ENCODE results near the gene TXNDC5.

DNA sequence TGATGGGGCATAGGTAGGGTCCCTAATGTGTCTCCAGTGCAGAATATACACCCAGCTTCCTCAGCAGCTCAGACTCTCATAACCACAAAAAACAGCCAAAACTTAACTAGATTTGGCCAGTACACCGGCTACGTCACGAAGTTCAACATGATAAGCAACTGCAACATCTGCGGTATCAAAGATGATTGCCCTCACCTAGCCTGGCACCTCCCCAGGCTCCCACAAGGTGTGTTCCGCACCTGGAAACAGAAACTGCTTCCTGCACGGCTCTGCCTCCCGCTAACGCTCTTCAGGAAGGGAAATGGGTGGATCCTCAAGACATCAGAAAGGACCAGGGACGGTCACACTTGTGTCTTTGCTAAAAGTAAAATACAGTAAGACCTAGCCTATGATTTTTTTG, 9.5 kb downstream of the TXNDC5 start:
- TF ChIP-seq CTCF (IDR thresholded peaks at IDR 0.05; ENCODE audit: poor library complexity, severe bottlenecking) (no peak), EZH2 (IDR thresholded peaks at IDR 0.05; ENCODE audit: borderline replicate concordance, insufficient read depth, low read length, poor library complexity, severe bottlenecking) (no peak), POLR2AphosphoS5 (IDR thresholded peaks at IDR 0.05) (no peak), EP300 (conservative IDR thresholded peaks at IDR 0.05; ENCODE audit: poor library complexity, severe bottlenecking) (no peak), RAD21 (conservative IDR thresholded peaks at IDR 0.05) (no peak), TAF1 (IDR thresholded peaks at IDR 0.05; ENCODE audit: low read depth) (no peak)

Data from neural cell (in vitro differentiated cells).